Measurements from ENCODE around the gene JPT1. TPM values are rescaled to one million over a fixed set of nuclear protein-coding genes. Genes with fewer than 3 reads are reported as not detected.
"Not testable (repeated sequence)": the region's sequence is repeated elsewhere in the genome, so short reads cannot be mapped to it uniquely, and the experiment has no call there.

JPT1 gene
- total RNA-seq, 1 experiment from 2014 or later, result 448 TPM

- Histone ChIP-seq H3K27me3 (ENCODE audit: control insufficient read depth, insufficient read depth, low read length) (no peaks in the 10 kb centered on the region), H3K27ac (ENCODE audit: low read length) (peak overlapping the region; percentile 93), H3K4me3 (ENCODE audit: low read depth in 2 of 2, low read length in 2 of 2) (no peak overlapping the region; a peak in 1 of 4 replicates), H3K4me1 (ENCODE audit: control insufficient read depth, insufficient read depth, low read length) (peaks cover 33% of the 10 kb centered on the region), H3K36me3 (ENCODE audit: control insufficient read depth, insufficient read depth, low read length) (peaks cover 3% of the 10 kb centered on the region; the same call in 1 of the 2 replicates), H3K9me3 (ENCODE audit: control insufficient read depth, insufficient read depth, low read depth, low read length) (no peaks in the 10 kb centered on the region)
- DNase-seq (ENCODE audit: low read depth, low spot score), result no peak
- ATAC-seq, result no peak
- intact Hi-C loops (cut with micrococcal nuclease; ENCODE audit: unreplicated experiment) (no loop called here), in situ Hi-C loops (cut with HindIII; ENCODE audit: low pct_unique_long_range_greater_than_20kb, low sequenced_read_pairs) (no loop called here)
- BruUV-seq (replicated peaks), result no TSS peak
- ChIA-PET POLR2A (interaction anchor here (0.6 kb wide), 1 partner anchor 66 kb away, joined by 8 read pairs; no protein-coding TSS in a partner anchor), CTCF (interaction anchor here (0.6 to 2.8 kb wide), 2 partner anchors 15 to 67 kb away, joined by 6 to 12 read pairs; no protein-coding TSS in a partner anchor)
- TF ChIP-seq TCF7L2 (IDR thresholded peaks at IDR 0.05; ENCODE audit: low read depth, low read length), result no peak
- peak; percentile 21; the same call in 1 of the 2 replicates for TF ChIP-seq POLR2AphosphoS5 (IDR thresholded peaks at IDR 0.05; ENCODE audit: low read depth, low read length)
- no peak for TF ChIP-seq CTCF (IDR thresholded peaks at IDR 0.05)
- TF ChIP-seq SIN3A (IDR thresholded peaks at IDR 0.05; ENCODE audit: borderline replicate concordance, insufficient read depth, low read depth, low read length), result no peak
Observed at GRCh38 chr17:75129576-75129975, 24.7 kb downstream of the JPT1 start.

GRCh38 chr17:75128694-75129505 lies 25.4 kb downstream of the JPT1 start:
- peak overlapping the region; percentile 29; the same call in 1 of the 2 replicates for H3K27ac ChIP-seq (ENCODE audit: low read length)
- intact Hi-C loops (cut with micrococcal nuclease; ENCODE audit: unreplicated experiment) (no loop called here), in situ Hi-C loops (cut with HindIII; ENCODE audit: low pct_unique_long_range_greater_than_20kb, low sequenced_read_pairs) (no loop called here)
- CTCF ChIA-PET, result interaction anchor here (0.6 to 1.0 kb wide), 2 partner anchors 15 to 68 kb away, joined by 4 to 6 read pairs; no protein-coding TSS in a partner anchor
- TF ChIP-seq CTCF (IDR thresholded peaks at IDR 0.05), result no peak
- peak; percentile 0 for TF ChIP-seq POLR2AphosphoS5 (IDR thresholded peaks at IDR 0.05; ENCODE audit: low read depth, low read length)
- no peaks in the 10 kb centered on the region for H3K27me3 ChIP-seq (ENCODE audit: control insufficient read depth, insufficient read depth, low read length)
- POLR2A ChIA-PET, result no interaction called here
- no peaks in the 10 kb centered on the region for H3K9me3 ChIP-seq (ENCODE audit: control insufficient read depth, insufficient read depth, low read depth, low read length)
- peaks cover 40% of the 10 kb centered on the region for H3K4me1 ChIP-seq (ENCODE audit: control insufficient read depth, insufficient read depth, low read length)
- ATAC-seq (no peak), DNase-seq (ENCODE audit: low read depth, low spot score) (no peak)
- H3K36me3 ChIP-seq (ENCODE audit: control insufficient read depth, insufficient read depth, low read length), result peaks cover 3% of the 10 kb centered on the region; the same call in 1 of the 2 replicates
- no peak overlapping the region for H3K4me3 ChIP-seq (ENCODE audit: low read depth in 2 of 2, low read length in 2 of 2)
- BruUV-seq (replicated peaks), result no TSS peak

GRCh38 chr17:75127936-75128335 lies 26.4 kb downstream of the JPT1 start:
- DNase-seq (ENCODE audit: low read depth, low spot score); H3K9me3 ChIP-seq (ENCODE audit: control insufficient read depth, insufficient read depth, low read depth, low read length); POLR2A ChIA-PET; ATAC-seq; in situ Hi-C loops (cut with HindIII; ENCODE audit: low pct_unique_long_range_greater_than_20kb, low sequenced_read_pairs); H3K4me3 ChIP-seq (ENCODE audit: low read depth in 2 of 2, low read length in 2 of 2); intact Hi-C loops (cut with micrococcal nuclease; ENCODE audit: unreplicated experiment); H3K27ac ChIP-seq (ENCODE audit: low read length); BruUV-seq (replicated peaks); H3K27me3 ChIP-seq (ENCODE audit: control insufficient read depth, insufficient read depth, low read length); H3K36me3 ChIP-seq (ENCODE audit: control insufficient read depth, insufficient read depth, low read length): not testable (repeated sequence)
- CTCF ChIA-PET, result interaction anchor here (1.0 kb wide), 1 partner anchor 14 kb away, joined by 4 read pairs; no protein-coding TSS in a partner anchor
- peaks cover 40% of the 10 kb centered on the region for H3K4me1 ChIP-seq (ENCODE audit: control insufficient read depth, insufficient read depth, low read length)

All from Panc1 (cell line).